Activated T-helper 1 cell treated with Interleukin-2 at 50 U/mL for 16 hours (primary cell): ENCODE measurements around the gene PI4KB.
"Not testable (repeated sequence)": the region's sequence is repeated elsewhere in the genome, so short reads cannot be mapped to it uniquely, and the experiment has no call there.

Experiments used
- DNase-seq: peaks from one replicate; pipeline ENCODE4 v3.0.0-alpha.2; 2020; ENCODE audit warnings: low read depth

PI4KB gene

GRCh38 chr1:151327223-151327902 lies at the start of gene PI4KB:
TSS of gene PI4KB (minus strand) at chr1:151327416. CDS start at chr1:151316481, 10,935 bp downstream.
- DNase-seq: peak; percentile 74

DNA sequence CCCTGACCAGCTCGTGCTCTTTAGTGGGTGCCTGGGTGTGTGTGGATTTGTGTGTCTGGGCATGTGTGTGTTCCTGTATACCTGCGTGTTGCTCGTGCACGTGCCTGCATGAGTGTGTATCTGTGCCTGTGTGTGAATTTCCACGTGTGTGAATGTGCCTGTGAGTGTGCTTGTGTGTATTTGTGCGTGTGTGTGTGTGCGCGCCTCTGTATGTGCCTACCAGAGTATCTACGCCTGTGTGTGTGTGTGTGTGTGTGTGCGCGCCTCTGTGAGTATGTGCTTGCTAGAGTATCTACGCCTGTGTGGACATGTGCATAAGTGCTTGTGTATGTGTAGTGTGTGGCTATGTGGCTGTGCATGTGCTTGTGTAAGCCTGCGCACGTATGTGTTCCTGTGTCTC lies 46.0 kb upstream of the PI4KB start:
- no peak for DNase-seq

DNA sequence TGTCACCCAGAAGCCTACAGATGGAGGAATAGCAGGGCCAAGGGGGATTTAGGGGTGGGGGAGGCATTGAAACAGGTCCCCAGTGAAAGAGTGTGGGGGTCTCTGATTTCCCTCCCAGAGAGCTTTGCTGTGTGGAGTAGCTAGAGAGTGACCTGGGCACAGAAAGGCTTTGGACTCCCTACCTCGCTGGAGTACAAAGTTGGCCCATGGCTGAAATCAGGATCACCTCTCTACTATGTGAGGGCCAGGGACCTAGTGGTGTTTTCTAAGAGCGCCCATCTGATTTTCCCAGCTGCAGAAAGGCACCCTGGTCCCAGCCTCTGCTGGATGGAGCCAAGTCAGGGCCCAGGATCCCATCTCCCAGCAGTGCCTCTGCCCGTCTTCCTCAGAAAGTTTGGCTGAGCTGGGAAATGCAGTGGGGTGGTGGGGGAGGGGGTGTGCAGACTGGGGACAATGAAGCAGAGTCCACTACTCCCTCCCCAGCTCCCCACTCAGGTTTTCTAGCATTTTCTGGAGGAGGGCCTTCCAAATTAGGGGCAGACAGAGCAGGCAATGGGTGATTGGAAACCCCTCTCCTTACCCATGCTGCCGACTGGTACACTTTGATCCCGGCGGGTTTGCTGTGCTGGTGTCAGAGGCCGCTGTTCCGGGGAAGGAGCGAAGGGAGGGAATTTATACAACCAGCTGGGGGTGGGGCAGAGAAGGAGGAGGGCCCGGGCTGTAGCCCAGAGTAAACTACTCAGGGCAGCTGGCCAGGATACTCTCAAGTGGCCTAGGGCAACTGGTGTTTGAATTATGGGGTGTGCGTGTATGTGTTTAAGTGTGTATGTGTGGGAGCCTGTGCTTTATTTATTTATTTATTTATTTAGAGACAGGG lies 45.1 kb upstream of the PI4KB start, which contains the start of gene SELENBP1:
Gene SELENBP1, minus strand, starts transcription at position 648 of the 877 bp plus-strand sequence. Its CDS starts 64 bp downstream, at position 584.
- DNase-seq: no peak

- DNase-seq: no peak
Measured at GRCh38 chr1:151371370-151372057, 44.3 kb upstream of the PI4KB start.

- no peak for DNase-seq
Measured at GRCh38 chr1:151370211-151370911, 43.1 kb upstream of the PI4KB start.

- no peak for DNase-seq
Measured at GRCh38 chr1:151369621-151370048, 42.4 kb upstream of the PI4KB start.

- no peak for DNase-seq
Measured at GRCh38 chr1:151369302-151369610, 42.0 kb upstream of the PI4KB start.

DNA sequence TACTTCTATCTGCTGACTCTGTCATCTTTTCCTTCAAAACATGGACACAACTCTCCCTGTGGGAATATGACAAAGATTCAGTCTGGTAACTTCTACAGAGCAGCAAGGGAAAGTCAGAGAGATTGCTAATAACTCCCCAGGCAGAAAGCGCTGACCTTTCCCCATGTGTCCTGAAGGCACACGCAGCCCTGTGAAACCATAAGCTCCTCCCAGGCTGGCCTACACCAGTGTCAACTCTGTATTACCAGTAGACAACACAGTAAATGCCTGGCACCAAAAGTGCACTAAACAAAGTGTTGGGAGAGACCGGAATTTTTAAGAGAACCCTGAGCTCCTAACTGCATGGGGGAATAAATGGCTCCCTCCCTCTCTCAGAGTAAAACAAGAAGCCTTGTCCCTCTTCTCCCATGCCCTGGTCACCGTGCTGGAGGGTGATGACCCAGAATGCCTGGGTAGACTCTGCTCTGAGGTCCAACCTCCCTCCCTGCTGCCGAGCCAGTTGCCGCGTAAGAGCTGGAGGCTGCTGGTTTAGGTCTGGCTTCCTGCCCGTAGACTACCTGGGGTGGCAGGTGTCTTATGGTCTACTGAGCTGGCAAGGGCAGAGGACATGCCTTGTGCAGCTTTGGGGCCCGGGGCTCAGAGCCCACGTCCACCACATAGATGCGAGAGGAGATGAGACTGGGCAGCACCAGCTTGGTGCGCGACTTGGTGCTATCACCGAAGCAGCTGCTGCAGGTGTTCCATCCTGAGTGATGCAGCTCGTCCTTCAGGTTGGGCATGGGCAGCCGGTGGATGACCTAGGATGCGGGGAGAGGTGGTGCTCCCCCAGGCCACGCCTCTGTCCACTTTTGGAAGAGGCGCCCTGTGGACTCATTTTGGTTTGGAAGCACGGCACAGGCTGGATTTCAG lies 41.4 kb upstream of the PI4KB start:
- DNase-seq: no peak

DNA sequence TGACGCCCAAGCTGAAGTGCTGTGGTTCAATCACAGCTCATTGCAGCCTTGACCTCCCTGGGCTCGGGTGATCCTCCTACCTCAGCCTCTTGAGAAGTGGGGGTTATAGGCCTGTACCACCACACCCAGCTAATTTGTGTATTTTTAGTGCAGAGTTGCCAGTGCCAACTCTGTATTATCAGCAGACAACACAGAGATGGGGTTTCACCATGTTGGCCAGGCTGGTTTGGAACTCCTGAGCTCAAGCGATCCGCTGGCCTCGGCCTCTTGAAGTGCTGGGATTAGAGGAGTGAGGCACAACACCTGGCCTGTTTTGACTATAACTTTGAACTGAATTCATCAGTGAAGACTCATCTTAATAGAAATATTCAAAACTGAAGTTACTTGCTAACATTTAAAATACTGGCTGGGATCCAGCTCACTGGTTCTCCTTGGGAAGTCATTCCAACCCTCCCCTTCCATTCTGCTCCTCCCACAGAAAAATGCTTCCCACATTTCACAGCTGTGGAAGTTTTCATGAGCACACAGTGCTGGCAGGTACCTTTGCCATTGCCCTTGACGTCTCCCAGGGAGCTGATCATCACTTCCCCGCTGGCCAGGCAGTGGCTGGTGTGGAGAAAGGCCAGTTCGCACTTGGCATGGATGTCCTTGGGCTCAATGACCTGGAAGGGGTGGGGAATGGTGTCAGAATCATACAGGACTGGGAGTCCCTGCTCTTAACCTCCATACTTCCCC lies 40.6 kb upstream of the PI4KB start:
- DNase-seq: no peak

- DNase-seq: no peak
Measured at GRCh38 chr1:151364996-151365395, 37.8 kb upstream of the PI4KB start.

- no peak for DNase-seq
Measured at GRCh38 chr1:151362308-151363155, 35.3 kb upstream of the PI4KB start.

- DNase-seq: no peak
Measured at GRCh38 chr1:151361883-151362282, 34.7 kb upstream of the PI4KB start.

GRCh38 chr1:151356696-151357095 lies 29.5 kb upstream of the PI4KB start:
- DNase-seq: no peak

DNA sequence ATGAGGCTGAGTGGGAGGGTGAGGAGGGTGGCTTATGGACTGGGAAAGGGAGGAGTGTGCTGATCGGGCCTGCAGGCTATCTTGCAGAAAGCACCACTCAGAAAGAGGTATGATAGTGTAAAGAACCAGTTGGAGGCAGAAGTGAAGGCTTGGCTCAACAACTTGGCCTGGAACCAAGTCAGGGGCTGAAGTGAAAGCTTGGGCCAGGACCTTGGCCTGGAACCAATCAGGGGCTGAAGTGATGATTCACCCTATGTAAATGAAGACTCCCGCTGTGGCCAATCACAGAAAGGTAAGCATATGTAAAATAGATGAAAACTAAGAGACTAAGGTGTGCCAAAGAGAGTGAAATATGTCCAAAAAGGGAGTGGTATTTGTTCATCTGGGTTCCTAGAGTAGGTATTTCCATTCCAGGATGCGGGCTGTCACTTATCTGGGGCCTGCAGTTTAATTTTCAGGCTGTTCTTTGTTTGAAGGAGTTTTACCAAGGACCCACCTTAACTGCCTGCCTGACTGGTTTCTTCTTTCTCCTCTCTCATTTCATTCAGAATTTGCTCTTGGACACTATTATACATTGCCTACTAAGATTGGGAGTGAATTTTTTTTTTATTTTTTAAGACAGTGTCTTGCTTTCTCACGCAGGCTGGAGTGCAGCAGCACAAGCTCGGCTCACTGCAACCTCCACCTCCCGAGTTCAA lies 25.0 kb upstream of the PI4KB start:
- DNase-seq: no peak

GRCh38 chr1:151350323-151350722 lies 23.1 kb upstream of the PI4KB start:
- not testable (repeated sequence) for DNase-seq

DNA sequence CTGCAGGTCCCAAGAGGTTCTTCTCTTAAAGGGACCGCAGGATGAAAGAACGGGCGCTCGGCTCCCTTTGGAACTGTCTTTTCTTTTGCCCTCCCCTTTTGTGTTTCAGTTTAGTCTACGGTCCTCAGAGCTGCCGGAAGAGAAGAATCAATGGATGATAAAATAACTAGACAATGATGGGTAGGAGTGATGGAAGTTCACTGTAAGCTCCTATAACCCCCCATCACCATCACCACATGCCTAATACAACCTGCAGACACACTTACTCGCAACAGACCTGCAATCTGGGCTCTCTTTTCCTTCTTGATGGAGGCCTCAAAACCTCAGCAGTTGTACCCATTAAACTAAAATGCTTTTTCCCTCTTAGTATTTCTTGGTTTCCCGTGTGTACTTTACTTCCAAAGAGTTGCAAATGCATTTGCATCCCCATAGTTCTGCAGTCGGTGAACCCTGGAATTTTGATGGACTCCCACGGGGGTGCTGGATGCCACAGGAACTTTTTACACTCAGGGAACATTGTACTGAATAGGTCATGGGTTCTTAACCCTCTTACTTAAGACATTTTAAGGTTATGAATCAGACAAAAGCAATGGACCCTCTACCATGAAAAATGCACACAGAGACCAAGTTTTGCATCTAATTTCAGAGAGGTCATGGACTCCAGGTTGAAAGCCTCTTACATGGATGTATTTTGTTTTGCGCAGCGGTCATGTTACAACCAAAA lies 20.5 kb upstream of the PI4KB start:
- DNase-seq: no peak

GRCh38 chr1:151346769-151347522 lies 19.7 kb upstream of the PI4KB start, which contains the start of gene RFX5:
TSS of gene RFX5 (minus strand) at chr1:151347252. CDS start at chr1:151346320, 932 bp downstream.
- DNase-seq: peak; percentile 88
